Anterior cingulate cortex (tissue), 58 donors: Measurements from ENCODE around the gene TMBIM6.

Experiments
- DNase-seq, 58 donors: peaks; one replicate each; lab custom pipeline; 2025; lab: John Stamatoyannopoulos, UW

TMBIM6 gene

DNA sequence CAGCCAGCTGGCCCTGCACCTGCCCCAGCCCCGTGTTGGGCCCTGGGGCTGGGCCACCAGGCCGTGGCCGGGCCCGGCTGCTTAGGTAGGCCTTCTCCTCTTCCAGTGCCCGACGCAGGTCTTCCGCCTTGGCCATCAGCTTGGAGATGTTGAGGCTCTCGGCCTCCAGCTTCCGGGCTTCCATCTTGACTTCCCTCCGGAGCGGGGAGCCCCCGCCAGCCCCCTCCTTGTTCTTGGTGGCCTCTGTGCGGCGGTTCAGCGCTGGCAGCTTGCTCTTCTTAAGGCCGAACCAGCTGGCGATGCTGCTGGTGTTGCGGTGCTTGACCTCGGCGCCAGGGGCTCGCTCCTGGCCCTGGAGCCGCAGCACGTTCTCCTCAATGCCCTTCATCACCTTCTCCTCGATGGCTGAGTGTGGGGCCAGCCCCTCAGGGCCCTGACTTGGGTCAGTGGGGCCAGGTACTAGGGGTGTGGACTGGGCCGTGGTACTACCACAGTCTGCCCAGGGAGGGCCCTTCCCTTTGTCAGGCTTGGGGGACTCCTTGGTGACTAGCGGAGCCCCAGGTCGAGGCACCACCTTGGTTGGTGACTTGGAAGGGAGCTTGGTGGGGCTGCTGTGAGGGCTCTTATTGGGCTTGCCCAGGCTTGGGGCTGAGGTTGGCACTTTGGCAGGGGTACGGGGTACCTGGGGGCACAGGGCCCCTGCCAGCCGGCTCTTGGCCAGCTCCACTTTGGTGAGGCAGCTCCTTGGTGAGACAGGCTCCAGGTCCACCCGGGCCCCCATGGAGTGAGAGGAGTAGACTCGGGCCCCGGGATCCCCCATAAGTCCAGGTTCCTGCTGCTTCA, 53.7 kb downstream of the TMBIM6 start:
- no peak for DNase-seq

DNA sequence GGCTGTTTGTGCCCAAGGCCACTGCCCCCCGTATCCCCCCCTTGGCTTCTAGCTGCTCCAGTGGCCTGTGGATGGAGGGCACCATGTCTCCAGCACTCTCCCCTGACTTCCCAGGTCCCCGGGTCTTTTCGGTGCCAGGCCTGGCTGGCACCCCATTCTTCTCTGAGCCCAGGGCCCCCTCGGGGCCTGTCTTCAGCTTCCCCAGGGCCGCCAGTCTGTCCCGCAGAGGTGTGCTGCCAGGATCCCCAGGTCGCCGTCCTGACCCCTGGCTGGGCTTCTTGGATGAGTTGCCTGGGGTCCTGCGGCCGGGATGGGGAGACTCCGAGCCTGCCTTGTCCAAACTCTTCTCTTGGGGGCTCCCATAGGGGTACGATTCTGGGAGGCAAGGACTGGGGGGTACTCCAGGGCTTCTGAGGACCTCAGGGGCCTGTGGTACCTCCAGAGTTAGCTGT, 54.3 kb downstream of the TMBIM6 start:
- DNase-seq = no peak

DNA sequence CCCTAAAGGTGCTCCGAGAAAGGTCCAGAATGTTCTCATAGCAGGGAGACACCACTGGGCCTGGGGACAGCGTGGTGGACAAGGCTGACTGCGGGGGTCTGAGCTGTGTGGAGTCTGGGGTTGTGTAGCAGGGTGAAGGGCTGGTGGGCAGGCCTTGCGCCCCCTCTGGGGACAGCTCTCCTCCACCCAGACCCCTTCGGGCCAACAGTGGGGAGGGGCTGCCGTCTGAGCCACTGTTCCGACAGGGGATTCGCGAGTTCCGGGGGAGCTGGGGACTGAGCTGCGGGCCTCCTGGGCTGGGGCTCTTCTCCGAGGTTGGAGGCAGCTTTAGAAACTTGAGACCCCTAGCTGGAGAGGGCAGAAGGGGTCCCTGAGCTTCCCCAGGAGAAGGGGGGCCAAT, 54.8 kb downstream of the TMBIM6 start:
- no peak for DNase-seq

DNA sequence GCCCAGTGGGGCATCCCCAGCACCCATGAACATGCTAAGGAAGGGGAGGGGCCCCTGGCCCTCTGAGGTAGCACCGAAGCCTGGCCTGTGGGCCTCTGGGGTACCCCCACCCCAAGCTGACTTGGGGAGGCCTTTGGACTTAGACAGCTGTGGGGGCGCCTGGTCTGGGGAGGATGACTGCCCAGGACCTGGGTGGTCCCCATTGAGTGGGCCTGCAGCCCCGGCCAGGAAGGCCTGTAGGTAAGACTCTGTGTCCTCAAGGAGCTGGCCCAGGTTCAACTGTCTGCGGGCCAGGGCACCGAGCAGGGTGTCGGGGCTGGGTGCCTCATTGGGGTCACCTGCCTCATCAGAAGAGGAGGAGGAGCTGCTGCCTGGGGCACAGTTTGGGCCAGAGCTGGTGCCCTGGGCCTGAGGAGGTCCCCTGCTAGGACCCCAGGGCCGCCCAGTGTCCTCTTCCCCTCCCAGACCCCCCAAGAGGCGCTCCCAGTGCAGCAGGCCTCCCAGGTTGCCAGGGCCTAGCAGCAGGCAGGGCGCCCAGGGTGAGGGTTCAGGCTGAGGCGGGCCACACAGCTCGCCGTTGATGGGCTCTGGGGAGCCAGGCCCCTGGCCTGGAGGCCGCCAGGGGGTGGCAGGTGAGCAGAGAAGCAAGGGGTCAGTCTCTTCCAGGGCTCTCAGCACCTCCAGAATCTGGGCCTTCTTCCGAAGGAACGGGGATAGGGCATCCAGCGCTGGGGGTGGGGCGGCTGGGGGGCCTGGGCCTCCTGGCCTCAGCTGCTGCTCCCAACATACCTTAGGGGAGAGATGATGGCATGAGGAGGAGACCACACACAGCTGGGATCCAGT, 55.5 kb downstream of the TMBIM6 start:
- DNase-seq = no peak

DNA sequence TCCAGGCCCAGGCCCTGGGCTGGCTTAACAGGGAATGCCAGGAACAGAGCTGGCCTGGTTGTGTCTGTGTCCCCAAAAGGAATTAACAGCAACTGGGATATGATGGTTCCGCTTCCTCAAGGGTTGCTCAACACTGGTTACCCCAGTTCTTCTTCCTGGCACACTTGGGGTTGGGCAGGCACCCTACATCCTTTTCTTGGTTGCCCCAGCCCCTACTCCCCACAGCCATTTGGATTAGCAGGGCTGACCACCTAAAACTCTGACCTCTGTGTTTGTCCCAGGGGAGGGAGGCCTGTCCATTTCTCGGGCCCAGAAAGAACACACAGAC, 56.1 kb downstream of the TMBIM6 start:
- no peak for DNase-seq

DNA sequence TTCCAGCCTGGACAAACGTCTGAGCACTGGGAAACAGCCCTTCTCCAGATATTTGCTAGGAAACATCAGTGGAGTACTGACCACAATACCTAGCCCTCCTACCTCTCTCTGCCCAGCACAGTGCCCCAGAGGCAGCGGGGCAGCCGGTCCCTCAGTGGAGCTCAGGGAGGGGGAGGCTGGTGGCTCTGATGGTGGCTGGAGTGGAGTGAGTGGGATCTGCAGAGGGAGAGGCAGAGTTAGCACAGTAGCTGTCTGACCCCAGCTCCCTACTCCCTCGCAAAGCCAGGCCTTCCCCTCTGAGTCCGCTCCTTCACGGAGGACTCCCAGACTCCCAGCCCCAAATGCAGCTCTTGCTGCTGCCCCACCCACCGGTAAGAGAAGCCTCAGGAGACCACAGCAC, 56.9 kb downstream of the TMBIM6 start:
- DNase-seq = no peak

DNA sequence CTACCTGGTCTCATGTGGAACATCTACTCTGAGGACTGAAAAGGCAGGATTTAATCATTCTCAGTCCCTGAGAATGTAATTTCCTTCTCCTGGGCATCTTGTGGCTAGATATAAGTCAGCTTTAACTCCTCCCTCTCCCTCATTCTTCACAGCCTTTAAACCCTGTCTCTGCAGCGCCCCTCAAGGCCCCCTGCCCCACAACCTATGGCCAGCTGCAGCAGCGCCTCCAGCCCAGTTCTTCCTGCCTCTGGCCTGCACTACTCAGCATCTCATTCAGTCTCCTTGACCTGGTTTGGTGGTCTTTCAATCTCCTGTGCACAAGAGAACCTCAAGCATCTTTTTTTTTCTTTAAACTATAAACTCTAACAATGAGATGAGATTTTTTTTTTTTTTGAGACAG, 57.6 kb downstream of the TMBIM6 start:
- DNase-seq = no peak

DNA sequence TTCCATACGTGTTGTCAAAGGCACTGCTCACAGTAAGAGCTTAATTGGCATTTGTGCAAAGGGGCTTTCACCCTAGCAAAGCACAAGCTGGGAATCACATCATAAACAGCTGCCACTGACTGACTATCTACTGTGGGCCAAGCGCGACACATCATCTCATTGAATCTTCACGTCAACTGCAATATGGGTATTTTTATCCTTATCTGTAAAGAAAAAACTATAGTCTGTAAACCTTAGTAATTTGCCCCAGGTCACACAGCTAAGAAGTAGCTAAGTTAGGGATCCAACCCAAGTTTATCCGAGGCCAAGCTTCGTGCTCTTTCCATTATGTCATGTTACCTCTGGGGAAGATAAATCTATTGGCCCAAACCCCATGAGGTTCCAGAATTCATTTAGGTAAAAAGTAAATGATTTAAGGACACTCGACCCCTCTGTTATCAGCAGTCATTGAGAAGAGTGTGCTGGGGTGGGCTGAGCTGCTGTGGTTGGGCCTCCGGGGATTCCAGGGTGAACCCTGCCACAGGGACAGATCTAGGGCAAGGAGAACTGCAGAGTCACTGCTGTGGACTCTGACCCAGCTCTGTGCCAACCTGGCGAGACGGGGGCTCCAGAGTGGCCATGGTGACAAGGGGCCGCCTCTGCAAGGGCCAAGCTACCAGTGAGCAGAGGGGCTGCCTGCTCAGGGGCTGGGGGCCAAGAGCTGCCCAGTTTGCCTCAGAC, 59.2 kb downstream of the TMBIM6 start:
- no peak for DNase-seq

DNA sequence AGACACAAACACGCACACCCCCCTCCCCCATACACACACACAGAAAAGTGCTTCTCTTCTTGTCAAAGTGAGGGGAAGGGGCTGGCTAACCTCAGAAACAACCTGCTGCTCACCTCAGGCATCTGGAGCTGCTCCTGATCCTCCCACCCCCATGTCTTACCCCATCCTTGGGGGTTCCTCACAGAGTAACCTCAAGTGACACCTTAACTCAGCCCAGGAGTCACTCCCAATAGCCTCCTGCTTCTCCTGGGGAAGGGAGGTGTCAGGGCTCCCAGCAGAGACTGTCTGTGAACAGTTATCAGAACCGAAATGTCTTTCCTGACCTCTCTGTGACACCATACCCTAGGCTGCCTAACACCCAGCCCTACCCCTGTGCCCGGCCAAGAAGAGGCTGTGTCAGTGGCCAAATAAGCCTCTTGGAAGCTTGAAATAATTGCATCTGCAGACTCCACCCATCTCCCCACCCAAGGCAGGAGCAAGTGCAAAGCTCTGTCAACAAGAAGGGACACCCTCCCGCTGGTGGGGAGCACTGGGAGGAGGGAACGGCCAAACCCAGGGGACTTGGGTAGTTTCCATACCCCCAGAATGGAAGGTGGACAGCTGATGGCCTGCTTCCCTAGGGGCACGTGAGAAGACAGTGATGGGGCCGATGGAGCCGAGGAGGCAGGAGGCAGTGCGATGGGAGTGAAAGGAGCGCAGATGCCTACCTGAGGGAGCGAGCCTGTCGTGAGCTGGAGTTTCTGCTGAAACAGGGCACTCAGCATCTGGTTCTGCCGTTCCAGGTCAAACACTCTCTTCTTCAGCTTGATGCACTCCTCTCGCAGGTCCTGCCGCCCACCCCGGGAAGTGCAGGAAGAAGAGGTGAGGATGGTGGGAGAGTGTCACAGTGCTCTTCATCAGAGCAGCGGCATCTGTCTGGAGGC, 60.0 kb downstream of the TMBIM6 start:
- no peak for DNase-seq

DNA sequence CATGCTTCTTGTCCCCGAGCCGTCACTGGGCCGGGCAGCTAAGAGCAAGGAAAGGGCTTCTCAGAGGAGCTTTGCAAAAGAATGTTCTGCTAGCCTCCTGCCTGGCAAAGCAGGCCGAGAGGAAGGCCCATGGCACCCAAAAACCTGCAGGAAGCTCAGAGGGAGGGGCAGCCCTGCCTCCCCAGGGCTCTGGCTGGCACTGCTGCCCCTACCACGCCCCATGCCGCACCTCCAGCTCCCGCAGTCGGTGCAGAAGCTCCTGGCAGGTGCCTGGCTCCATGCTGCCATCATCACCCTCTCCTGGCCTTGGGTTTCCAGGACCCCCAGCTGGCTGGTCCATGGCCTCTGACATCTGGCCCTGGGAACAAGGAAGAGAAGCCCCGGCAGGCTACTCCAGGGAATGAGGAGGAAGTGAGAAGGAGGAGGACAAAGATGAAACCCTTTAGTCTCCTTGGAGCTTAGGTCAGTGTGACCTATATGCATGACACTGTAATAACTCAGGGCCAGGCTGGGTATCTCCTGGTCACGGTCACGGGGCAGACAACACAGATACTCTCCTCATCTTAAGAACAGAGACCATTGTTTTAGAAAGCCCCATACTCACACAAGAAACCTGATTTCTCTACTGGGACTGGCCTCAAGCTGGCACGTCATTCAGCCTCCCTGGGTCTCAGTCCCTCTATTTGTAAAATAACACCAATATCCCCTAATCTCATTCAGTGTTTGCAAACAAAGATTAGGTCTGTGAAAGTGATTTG, 62.5 kb downstream of the TMBIM6 start:
- no peak for DNase-seq

DNA sequence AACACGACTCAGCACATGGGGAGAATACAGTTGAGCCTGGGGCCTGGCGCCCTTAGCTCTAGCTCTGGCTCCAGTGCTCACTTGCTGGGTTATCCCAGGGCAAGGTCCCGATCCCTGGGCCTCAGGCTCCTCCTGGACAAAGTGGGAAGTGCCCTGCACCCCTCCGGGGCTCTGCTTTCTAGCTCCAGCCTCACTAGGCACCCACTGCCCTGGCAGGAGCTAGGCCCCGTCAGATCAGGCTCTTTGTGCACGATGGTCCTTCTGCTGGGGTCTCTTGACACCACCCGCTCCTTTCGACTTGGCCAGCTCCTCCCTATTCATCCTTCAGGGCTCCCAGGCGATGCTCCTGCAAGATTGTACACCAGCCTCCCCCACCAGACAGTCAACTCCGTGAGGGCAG, 63.5 kb downstream of the TMBIM6 start:
- no peak for DNase-seq

DNA sequence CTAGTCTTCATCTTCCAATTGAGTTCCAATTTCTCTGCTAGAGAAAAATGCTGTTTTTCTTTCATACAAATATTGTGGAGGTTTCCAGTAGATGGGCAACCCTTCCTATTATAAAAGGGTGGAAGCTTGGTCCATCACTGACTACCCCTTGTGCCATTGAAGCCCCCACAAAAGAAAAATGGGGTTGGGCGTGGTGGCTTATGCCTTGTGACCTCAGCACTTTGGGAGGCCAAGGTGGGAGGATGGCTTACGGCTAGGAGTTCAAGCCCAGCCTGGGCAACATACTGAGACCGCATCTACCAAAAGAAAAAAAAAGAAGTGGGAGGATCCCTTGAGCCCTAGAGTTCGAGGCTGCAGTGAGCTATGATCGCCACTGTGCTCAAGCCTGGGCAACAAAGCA, 64.1 kb downstream of the TMBIM6 start:
- DNase-seq = no peak

DNA sequence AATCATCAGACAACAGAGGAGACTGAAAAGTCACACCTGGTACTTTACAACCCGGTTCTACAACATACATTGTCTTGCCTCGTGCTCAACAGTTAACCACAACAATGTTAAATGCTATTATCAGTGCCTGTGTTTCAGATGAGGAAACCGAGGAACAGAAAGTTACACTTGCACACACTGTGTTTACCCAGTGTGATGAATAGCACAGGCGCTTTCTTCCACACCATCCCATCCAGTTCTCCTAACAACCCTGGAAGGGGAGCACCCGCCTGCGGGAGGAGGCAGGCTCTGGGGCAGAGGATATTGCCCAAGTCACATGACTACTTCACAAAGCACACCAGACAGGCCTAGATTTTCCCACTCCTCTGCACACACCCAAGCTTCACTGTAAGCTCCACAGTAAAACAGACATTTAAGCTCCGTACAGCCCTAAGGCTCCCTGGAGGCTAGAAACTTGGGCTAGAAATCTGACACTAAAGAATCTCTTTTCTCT, 65.0 kb downstream of the TMBIM6 start:
- DNase-seq = no peak

DNA sequence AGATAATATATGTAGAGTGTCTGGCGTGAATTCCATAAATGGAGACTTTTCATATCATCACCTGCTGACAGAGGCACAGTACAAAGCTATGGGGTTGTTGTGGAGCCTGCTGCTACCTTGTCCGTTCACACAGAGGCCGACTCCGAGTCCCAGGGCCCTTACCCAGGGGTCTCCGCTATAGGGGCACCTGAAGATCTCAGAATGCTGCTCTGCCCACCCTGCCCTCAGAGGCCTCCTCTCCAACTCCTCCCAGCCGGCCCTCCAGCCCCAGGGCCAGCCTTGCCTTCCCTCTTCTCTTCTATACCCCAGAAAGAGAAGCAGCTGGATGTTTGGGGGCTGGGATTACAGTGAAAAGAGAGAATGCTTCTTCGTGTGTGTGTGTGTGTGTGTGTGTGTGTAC, 65.5 kb downstream of the TMBIM6 start:
- no peak for DNase-seq

DNA sequence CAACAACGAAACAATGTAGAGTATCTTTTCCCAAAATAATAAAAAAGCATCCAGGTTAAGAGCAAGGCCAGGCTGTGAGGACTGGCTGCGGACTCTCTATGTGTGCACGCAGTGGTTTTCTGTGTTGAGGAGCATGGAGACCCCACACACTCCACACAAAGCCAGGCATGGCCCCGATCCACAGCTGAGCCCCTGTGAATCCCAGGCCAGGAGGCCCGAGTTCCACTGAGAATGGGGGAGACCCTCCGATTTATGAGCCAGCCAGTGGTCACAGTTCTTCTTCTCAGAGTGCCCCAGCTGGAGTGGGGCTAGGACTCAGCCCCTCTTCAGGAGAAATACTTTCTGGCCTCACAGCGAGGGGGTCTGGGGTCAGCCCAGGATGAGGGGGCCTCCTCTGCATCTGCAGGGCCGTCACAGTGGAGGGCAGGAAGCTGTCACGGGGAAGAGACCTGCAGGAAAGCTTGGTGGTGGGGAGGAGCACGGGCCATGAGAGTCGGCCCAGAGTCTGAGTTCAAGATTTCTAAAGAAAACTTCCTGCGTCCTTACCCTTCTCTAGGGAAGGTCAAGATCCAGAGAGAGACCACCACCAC, 66.7 kb downstream of the TMBIM6 start:
- no peak for DNase-seq

DNA sequence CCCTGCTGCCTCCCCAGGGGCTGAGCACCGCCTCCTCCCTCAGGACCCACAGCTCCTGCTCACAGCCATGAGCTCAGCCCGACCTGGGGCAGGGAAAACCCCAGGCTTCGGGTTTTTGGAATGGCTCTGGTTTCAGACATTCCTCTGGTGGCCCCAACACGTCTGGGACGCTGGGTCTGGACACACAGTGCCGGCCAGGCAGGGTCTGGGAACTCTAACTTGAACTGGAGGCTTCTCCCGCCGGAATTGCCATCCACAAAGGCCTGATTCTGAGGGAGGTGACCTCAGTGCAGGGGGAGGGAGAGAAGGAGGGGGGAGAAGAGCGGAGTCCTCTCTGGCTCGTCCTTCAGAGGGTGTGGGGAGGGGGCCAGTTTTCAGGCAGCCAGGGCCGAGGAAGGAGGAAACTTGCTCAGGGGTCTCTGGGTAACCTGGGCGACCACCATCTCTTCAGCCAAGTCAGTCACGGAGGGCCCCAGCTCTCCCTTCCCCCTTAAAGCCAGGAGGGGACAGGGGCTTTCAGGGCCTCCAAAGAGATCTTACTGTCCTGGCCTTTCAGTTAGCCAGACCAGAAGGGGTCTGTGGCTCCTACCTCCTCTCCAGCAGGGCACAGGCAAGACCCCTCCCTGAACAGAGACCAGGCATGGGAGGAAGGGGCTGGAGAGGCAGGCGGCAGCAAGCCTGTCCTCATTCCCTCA, 67.5 kb downstream of the TMBIM6 start:
- DNase-seq = peak in 37 of 58 donors; percentile 4 to 77 (median 41)

DNA sequence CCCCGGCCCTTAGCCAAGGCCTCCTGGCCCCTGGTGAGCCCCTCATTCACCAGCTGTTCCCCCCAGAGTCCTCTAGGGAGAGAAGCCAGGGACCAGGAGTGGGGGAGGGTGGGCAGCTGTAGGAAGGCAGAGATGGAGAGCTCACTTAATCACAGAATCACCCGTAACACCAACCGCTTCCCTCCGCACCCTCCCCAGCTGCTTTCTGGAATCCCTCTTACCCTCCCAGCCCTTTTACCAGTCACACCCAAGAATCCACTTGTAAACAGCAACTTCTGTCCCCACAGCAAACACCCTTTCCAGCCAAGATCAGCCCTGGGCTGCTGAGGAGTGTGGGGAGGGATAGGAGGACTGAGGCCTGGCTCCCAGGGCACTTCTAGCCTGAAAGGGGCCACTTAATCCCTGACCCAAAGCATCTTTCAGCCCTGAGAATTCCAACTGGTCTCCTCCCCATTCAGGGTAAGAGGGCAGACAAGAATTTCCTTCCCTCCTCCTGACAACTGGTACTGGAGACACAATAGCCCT, 68.1 kb downstream of the TMBIM6 start:
- DNase-seq = peak in 7 of 58 donors; percentile 12 to 54 (median 32)

DNA sequence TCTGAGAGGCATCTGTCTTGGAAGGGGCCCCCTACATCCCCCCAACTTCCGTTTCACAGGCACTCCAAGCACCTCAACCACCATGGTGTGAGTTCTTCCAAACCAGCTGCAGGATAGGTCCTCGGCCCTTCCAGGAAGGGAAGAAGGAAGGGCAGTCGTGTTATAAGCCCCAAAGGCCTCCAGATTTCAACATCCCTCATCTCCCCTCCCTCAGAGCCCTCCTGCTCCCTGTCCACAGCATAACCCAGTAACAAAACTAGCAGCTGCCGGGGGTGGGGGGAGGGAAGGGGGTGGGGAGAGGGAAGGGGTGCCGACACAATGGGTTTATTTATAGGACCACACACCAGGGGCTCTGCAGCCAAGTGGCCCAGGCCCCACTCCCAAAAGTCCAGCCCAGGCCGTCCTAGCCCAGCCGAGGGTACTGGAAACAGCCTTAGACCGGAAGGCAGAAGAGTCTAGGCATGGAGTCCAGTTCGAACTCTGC, 68.6 kb downstream of the TMBIM6 start:
- DNase-seq = peak in 20 of 58 donors; percentile 4 to 65 (median 28)
